HUES48 (cell line): ENCODE data around the gene AP1M1.

Experiments
- H3K27ac ChIP-seq: one replicate; pipeline ENCODE4 v1.7.0; 2013; ENCODE audit warnings: low read depth, low read length, inconsistent platforms
- H3K27me3 ChIP-seq: 2 replicates; pipeline ENCODE4 v1.6.1; 2013; ENCODE audit warnings: mild to moderate bottlenecking, low read length; ENCODE audit not compliant: control insufficient read depth, insufficient read depth
- H3K36me3 ChIP-seq: 2 replicates; pipeline ENCODE4 v1.6.1; 2013; ENCODE audit warnings: low read length; ENCODE audit not compliant: control insufficient read depth, insufficient read depth
- H3K4me1 ChIP-seq: 2 replicates; pipeline ENCODE4 v1.6.1; 2013; ENCODE audit warnings: mild to moderate bottlenecking, low read length; ENCODE audit not compliant: control insufficient read depth, insufficient read depth
- H3K4me3 ChIP-seq: 2 replicates; pipeline ENCODE4 v1.5.1; 2013; ENCODE audit warnings: mild to moderate bottlenecking, low read depth, low read length
- H3K9ac ChIP-seq: 2 replicates; pipeline ENCODE4 v1.6.1; 2013; ENCODE audit warnings: mild to moderate bottlenecking, low read depth, low read length, moderate library complexity
- H3K9me3 ChIP-seq: 2 replicates; pipeline ENCODE4 v1.6.1; 2013; ENCODE audit warnings: low read length; ENCODE audit not compliant: control insufficient read depth, insufficient read depth

The AP1M1 gene

GRCh38 chr19:16185768-16186123, 12.0 kb upstream of the AP1M1 start:
- H3K27me3 ChIP-seq = no peaks in the 10 kb centered on the region
- H3K9me3 ChIP-seq = no peaks in the 10 kb centered on the region
- peak overlapping the region; percentile 82 for H3K27ac ChIP-seq
- peak overlapping the region; percentile 84 for H3K4me3 ChIP-seq
- no peaks in the 10 kb centered on the region for H3K4me1 ChIP-seq
- peaks cover 34% of the 10 kb centered on the region for H3K36me3 ChIP-seq
- peak overlapping the region; percentile 88 for H3K9ac ChIP-seq

- peaks cover 46% of the 10 kb centered on the region for H3K36me3 ChIP-seq
- H3K27ac ChIP-seq = no peak overlapping the region
Observed at GRCh38 chr19:16188521-16188920, 9.2 kb upstream of the AP1M1 start.

GRCh38 chr19:16190198-16190597, 7.5 kb upstream of the AP1M1 start:
- H3K4me3 ChIP-seq = no peak overlapping the region
- H3K27me3 ChIP-seq = no peaks in the 10 kb centered on the region
- no peaks in the 10 kb centered on the region for H3K9me3 ChIP-seq
- peaks cover 46% of the 10 kb centered on the region for H3K36me3 ChIP-seq
- no peak overlapping the region for H3K9ac ChIP-seq
- no peak overlapping the region for H3K27ac ChIP-seq
- H3K4me1 ChIP-seq = 0 out of 2 replicates have a peak, but pooled peaks cover 3% of the 10 kb centered on the region

More at GRCh38 chr19:16188521-16188920, 9.2 kb upstream of the AP1M1 start:
- no peak overlapping the region for H3K9ac ChIP-seq
- H3K9me3 ChIP-seq = no peaks in the 10 kb centered on the region
- H3K27me3 ChIP-seq = no peaks in the 10 kb centered on the region
- no peak overlapping the region for H3K4me3 ChIP-seq
- H3K4me1 ChIP-seq = 0 out of 2 replicates have a peak, but pooled peaks cover under 1% of the 10 kb centered on the region

- Histone ChIP-seq H3K4me1 (0 out of 2 replicates have a peak, but pooled peaks cover 3% of the 10 kb centered on the region), H3K9me3 (no peaks in the 10 kb centered on the region), H3K27me3 (no peaks in the 10 kb centered on the region), H3K27ac (no peak overlapping the region), H3K36me3 (peaks cover 46% of the 10 kb centered on the region), H3K9ac (no peak overlapping the region), H3K4me3 (no peak overlapping the region)
Observed at GRCh38 chr19:16190736-16191135, 7.0 kb upstream of the AP1M1 start.

GRCh38 chr19:16191216-16191908, 6.3 kb upstream of the AP1M1 start:
- Histone ChIP-seq H3K4me1 (0 out of 2 replicates have a peak, but pooled peaks cover 3% of the 10 kb centered on the region), H3K36me3 (peaks cover 46% of the 10 kb centered on the region), H3K27ac (no peak overlapping the region), H3K9me3 (no peaks in the 10 kb centered on the region), H3K27me3 (no peaks in the 10 kb centered on the region), H3K9ac (no peak overlapping the region), H3K4me3 (no peak overlapping the region)

GRCh38 chr19:16193466-16193865, 4.2 kb upstream of the AP1M1 start:
- H3K27ac ChIP-seq = no peak overlapping the region
- peaks cover 32% of the 10 kb centered on the region for H3K36me3 ChIP-seq
- no peaks in the 10 kb centered on the region for H3K9me3 ChIP-seq
- H3K9ac ChIP-seq = no peak overlapping the region
- H3K4me1 ChIP-seq = 0 out of 2 replicates have a peak, but pooled peaks cover 8% of the 10 kb centered on the region
- no peaks in the 10 kb centered on the region for H3K27me3 ChIP-seq
- no peak overlapping the region for H3K4me3 ChIP-seq

GRCh38 chr19:16197188-16197621, 506 bp upstream of the AP1M1 start:
- H3K27ac ChIP-seq = peak overlapping the region; percentile 46
- H3K9me3 ChIP-seq = no peaks in the 10 kb centered on the region
- H3K9ac ChIP-seq = peak overlapping the region; percentile 19; the same call in 1 of the 2 replicates
- no peaks in the 10 kb centered on the region for H3K36me3 ChIP-seq
- 0 out of 2 replicates have a peak, but pooled peaks cover 8% of the 10 kb centered on the region for H3K4me1 ChIP-seq
- H3K27me3 ChIP-seq = no peaks in the 10 kb centered on the region
- peak overlapping the region; percentile 83 for H3K4me3 ChIP-seq

- peak overlapping the region; percentile 83 for H3K4me3 ChIP-seq
- peaks cover 4% of the 10 kb centered on the region; the same call in 1 of the 2 replicates for H3K36me3 ChIP-seq
- no peaks in the 10 kb centered on the region for H3K9me3 ChIP-seq
- peak overlapping the region; percentile 70 for H3K27ac ChIP-seq
- H3K27me3 ChIP-seq = no peaks in the 10 kb centered on the region
- peak overlapping the region; percentile 21; the same call in 1 of the 2 replicates for H3K9ac ChIP-seq
- H3K4me1 ChIP-seq = 0 out of 2 replicates have a peak, but pooled peaks cover 8% of the 10 kb centered on the region
Observed at GRCh38 chr19:16198370-16198651, 600 bp downstream of the AP1M1 start.

GRCh38 chr19:16199275-16199932, 1.7 kb downstream of the AP1M1 start:
- Histone ChIP-seq H3K4me3 (no peak overlapping the region), H3K27me3 (no peaks in the 10 kb centered on the region), H3K36me3 (peaks cover 7% of the 10 kb centered on the region; the same call in 1 of the 2 replicates), H3K27ac (no peak overlapping the region), H3K9me3 (no peaks in the 10 kb centered on the region), H3K4me1 (0 out of 2 replicates have a peak, but pooled peaks cover 5% of the 10 kb centered on the region), H3K9ac (no peak overlapping the region)

GRCh38 chr19:16200038-16201010, 2.6 kb downstream of the AP1M1 start:
- Histone ChIP-seq H3K4me1 (0 out of 2 replicates have a peak, but pooled peaks cover 5% of the 10 kb centered on the region), H3K4me3 (no peak overlapping the region), H3K9me3 (no peaks in the 10 kb centered on the region), H3K27ac (no peak overlapping the region), H3K27me3 (no peaks in the 10 kb centered on the region), H3K9ac (no peak overlapping the region; the same call in 1 of the 2 replicates), H3K36me3 (peaks cover 7% of the 10 kb centered on the region; the same call in 1 of the 2 replicates)
